Measurements from ENCODE around the gene TMIE. TPM values are rescaled to one million over a fixed set of nuclear protein-coding genes. Genes with fewer than 3 reads are reported as not detected.

Gene TMIE
- total and polyA plus RNA-seq, 2 experiments from 2014 or later: 0.53 to 0.63 TPM

DNA sequence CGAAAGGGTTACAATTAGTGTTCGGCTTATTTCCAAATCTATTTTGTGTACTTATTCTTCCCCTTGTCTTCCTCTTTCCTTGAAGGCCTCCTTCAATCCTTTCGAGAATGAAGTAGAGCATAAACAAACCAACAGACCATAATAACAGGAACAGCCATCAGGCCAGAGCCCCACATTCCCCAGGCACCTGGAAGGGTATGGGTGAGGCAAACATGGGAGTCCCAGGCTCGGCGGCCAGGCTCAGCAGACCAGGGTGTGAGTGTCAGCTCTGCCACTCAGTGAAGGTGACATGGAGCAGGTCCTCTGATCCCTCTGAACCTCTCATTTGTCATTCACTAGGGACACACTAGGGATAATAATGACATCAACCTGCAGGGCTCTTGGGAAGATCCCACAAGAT is 21.5 kb upstream of the TMIE start:
- Histone ChIP-seq H3K27ac (no peak overlapping the region), H3K9me3 (ENCODE audit: low read depth) (no peaks in the 10 kb centered on the region), H3K36me3 (no peaks in the 10 kb centered on the region), H3K27me3 (no peaks in the 10 kb centered on the region), H3K4me3 (no peak overlapping the region), H3K4me1 (ENCODE audit: low read depth) (no peaks in the 10 kb centered on the region)
- no peak for DNase-seq (ENCODE audit: low read depth in 1 of 2, low spot score in 1 of 2)
- TF ChIP-seq, protein P1, sequence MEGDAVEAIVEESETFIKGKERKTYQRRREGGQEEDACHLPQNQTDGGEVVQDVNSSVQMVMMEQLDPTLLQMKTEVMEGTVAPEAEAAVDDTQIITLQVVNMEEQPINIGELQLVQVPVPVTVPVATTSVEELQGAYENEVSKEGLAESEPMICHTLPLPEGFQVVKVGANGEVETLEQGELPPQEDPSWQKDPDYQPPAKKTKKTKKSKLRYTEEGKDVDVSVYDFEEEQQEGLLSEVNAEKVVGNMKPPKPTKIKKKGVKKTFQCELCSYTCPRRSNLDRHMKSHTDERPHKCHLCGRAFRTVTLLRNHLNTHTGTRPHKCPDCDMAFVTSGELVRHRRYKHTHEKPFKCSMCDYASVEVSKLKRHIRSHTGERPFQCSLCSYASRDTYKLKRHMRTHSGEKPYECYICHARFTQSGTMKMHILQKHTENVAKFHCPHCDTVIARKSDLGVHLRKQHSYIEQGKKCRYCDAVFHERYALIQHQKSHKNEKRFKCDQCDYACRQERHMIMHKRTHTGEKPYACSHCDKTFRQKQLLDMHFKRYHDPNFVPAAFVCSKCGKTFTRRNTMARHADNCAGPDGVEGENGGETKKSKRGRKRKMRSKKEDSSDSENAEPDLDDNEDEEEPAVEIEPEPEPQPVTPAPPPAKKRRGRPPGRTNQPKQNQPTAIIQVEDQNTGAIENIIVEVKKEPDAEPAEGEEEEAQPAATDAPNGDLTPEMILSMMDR (IDR thresholded peaks at IDR 0.05; ENCODE audit: low read depth, low read length): no peak

DNA sequence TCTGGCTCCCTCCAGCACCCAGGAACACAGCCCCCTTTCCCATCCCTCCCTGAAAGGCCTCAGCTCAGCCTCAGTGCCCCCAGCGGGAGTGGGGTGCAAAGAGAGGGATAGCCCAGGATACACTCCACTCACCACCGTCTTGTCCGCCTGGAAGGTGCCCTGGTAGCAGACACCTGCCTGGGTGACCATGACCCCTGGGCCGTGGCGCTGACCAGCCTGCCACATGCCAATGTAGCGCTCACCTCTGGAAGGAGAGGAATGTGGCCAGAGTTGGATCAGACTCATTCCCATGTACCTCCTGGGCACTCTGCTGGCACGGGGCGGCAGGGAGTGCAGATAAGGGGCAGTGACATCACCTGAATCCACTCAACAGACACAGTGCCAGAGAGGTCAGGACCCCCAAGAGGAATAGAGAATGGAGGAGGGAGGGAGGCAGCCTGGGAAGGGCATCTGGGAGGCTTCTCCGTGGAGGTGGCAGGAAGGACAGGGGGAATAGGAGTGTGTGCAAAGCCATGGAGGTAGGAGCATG is 20.8 kb upstream of the TMIE start:
- DNase-seq (ENCODE audit: low read depth in 1 of 2, low spot score in 1 of 2): no peak
- H3K27me3 ChIP-seq: no peaks in the 10 kb centered on the region
- no peaks in the 10 kb centered on the region for H3K4me1 ChIP-seq (ENCODE audit: low read depth)
- no peaks in the 10 kb centered on the region for H3K36me3 ChIP-seq
- TF ChIP-seq, protein P1 (IDR thresholded peaks at IDR 0.05; ENCODE audit: low read depth, low read length): no peak
- H3K4me3 ChIP-seq: no peak overlapping the region
- no peak overlapping the region for H3K27ac ChIP-seq
- H3K9me3 ChIP-seq (ENCODE audit: low read depth): no peaks in the 10 kb centered on the region

DNA sequence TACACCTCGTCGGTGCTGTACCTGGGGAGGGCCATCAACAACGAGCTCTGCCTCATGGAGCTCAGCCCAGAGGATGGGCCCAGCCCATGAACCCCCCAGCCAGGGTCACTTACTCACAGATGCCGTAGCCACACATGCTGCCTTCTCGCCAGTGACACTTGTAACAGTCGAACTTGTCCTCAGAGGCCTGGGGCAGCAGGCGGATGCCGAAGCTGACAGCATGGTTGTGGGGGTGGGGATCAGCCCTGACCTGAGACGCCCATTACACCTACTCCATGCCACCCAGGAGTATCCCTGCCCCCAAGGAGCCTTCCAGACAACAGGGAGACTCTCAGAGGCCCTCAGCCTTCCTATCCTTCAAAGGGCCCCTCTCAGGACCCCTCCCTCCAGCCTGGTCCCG is 19.8 kb upstream of the TMIE start:
- no peak for DNase-seq (ENCODE audit: low read depth in 1 of 2, low spot score in 1 of 2)
- TF ChIP-seq, protein P1 (IDR thresholded peaks at IDR 0.05; ENCODE audit: low read depth, low read length): no peak
- Histone ChIP-seq H3K4me1 (ENCODE audit: low read depth) (no peaks in the 10 kb centered on the region), H3K27me3 (no peaks in the 10 kb centered on the region), H3K27ac (no peak overlapping the region), H3K9me3 (ENCODE audit: low read depth) (no peaks in the 10 kb centered on the region), H3K36me3 (no peaks in the 10 kb centered on the region), H3K4me3 (no peak overlapping the region)

DNA sequence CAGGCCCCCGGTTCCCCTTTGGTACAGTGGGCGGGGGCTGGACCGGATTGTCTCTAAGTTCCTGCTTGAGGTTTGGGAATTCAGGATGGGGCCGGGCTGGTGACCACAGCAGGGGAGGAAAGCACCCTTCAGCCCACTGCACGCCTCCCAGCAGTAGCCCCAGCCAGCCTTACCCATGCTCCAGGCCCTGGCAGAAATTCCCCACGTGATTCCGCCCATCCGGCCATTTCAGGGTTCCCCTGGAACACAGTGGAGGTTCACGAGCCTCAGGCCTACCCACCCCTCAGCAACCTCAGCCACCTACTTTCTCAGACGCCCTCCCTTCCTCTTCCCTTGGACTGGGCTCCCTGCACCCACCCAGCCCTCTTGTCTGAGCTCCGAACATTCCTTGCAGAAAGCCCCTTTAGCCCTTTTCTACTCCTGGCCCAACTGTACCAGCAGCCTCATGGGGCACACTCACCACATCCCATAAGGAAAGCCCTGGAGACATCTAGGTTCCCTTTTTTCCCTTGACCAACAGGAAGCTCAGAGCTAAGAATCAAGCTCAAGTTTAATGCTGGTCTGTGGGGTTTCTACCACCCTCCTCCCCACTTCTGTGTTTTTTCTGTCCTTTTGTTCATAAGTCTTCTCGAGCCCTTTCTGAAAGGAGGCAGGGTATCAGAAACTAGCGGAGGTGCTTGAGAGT is 19.2 kb upstream of the TMIE start:
- no peaks in the 10 kb centered on the region for H3K27me3 ChIP-seq
- H3K4me3 ChIP-seq: no peak overlapping the region
- TF ChIP-seq, protein P1 (IDR thresholded peaks at IDR 0.05; ENCODE audit: low read depth, low read length): no peak
- no peaks in the 10 kb centered on the region for H3K36me3 ChIP-seq
- DNase-seq (ENCODE audit: low read depth in 1 of 2, low spot score in 1 of 2): no peak
- H3K27ac ChIP-seq: no peak overlapping the region
- H3K9me3 ChIP-seq (ENCODE audit: low read depth): no peaks in the 10 kb centered on the region
- H3K4me1 ChIP-seq (ENCODE audit: low read depth): no peaks in the 10 kb centered on the region

DNA sequence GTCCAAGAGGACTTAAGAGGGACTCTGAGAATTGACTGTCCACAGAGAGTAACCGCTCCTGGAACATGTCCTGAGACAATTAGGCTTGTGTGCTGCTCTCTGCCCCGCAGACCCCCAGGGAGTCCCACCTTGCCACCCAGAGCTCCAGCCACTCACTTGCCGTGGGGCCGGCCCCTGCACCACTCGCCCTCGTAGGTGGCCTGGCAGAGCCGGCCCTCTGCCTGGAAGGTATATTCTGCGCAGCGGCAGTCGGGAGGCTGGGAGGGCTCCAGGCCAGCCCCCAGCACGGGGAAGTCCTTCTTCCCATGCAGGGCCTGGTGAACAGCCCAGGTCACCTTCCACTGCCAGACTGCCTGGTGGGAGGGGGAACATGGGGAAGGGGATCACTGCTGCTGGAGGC is 18.2 kb upstream of the TMIE start:
- no peaks in the 10 kb centered on the region for H3K36me3 ChIP-seq
- H3K27ac ChIP-seq: no peak overlapping the region
- no peak for DNase-seq (ENCODE audit: low read depth in 1 of 2, low spot score in 1 of 2)
- no peaks in the 10 kb centered on the region for H3K9me3 ChIP-seq (ENCODE audit: low read depth)
- no peaks in the 10 kb centered on the region for H3K27me3 ChIP-seq
- no peak overlapping the region for H3K4me3 ChIP-seq
- no peaks in the 10 kb centered on the region for H3K4me1 ChIP-seq (ENCODE audit: low read depth)
- TF ChIP-seq, protein P1 (IDR thresholded peaks at IDR 0.05; ENCODE audit: low read depth, low read length): no peak
